ENCODE results near the gene DRC7. TPM values are rescaled to one million over a fixed set of nuclear protein-coding genes. Genes with fewer than 3 reads are reported as not detected.

Gene DRC7
- total RNA-seq, 1 donor from 2014 or later = not detected

DNA sequence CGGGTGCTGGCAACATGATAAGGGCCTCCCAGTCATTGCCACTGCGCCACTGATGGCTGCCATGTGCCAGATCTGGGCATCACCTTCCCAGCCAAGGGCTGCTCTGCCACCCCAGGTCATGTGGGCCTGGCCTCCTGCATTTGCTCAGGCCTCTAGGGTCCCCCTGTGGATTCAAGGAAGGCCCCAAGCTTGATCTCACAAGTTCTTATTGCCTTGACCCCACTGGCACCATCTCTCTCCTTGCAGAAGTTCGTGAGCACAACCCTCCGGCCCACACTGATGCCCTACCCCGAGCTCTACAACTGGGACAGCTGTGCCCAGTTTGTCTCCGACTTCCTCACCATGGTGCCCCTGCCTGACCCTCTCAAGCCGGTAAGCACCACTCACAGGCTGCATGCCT lies 5.3 kb downstream of the DRC7 start:
- Histone ChIP-seq H3K36me3 (no peaks in the 10 kb centered on the region), H3K4me1 (no peaks in the 10 kb centered on the region), H3K27me3 (no peaks in the 10 kb centered on the region), H3K9me3 (no peaks in the 10 kb centered on the region), H3K4me3 (no peak overlapping the region), H3K27ac (no peak overlapping the region)
- intact Hi-C loops (cut with DNase I) = no loop called here
- TF ChIP-seq, protein P1, sequence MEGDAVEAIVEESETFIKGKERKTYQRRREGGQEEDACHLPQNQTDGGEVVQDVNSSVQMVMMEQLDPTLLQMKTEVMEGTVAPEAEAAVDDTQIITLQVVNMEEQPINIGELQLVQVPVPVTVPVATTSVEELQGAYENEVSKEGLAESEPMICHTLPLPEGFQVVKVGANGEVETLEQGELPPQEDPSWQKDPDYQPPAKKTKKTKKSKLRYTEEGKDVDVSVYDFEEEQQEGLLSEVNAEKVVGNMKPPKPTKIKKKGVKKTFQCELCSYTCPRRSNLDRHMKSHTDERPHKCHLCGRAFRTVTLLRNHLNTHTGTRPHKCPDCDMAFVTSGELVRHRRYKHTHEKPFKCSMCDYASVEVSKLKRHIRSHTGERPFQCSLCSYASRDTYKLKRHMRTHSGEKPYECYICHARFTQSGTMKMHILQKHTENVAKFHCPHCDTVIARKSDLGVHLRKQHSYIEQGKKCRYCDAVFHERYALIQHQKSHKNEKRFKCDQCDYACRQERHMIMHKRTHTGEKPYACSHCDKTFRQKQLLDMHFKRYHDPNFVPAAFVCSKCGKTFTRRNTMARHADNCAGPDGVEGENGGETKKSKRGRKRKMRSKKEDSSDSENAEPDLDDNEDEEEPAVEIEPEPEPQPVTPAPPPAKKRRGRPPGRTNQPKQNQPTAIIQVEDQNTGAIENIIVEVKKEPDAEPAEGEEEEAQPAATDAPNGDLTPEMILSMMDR (IDR thresholded peaks at IDR 0.05) = no peak
- TF ChIP-seq POLR2A (IDR thresholded peaks at IDR 0.05) (no peak), POLR2AphosphoS5 (IDR thresholded peaks at IDR 0.05; ENCODE audit: insufficient read depth in 1 of 2, low read depth in 1 of 2) (no peak)
- DNase-seq (ENCODE audit: extremely low spot score in 2 of 2) = no peak

DNA sequence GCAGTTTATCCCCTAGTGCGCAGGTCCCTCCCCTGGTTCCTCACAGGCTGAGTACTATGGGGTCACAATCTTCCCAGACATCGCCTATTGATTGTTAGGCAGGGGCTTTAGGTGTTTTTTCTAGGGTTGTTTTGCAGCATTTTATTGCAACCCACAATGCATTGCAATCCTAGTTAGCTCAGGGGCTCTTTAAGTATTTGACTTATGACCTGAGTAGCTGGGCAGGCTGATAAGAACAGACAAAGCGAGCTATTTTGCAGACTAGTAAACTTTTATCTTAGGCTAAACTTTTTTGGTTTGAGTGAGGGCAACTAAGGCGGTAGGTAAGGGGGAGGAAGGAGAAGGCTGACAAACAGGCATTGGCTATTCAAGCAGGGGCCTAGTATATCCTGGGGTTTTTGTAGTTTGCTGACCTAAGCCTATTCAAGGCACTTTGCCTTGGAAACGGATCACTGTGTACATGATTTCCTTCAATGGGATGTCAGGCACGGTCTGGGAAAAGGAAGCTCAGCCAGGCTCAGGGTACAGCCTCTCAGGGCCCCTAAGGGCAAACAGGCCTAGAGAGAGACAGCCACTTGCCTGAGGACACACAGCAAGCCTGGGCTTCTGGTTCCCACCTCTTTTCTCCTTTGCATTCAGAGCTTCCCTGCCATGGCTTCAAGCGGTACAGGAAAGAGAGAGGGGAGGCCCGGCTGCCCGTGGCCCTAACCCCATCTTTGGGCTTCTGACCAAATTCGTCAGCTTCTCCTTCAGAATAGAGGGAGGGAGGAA lies 6.4 kb downstream of the DRC7 start:
- H3K4me1 ChIP-seq = no peaks in the 10 kb centered on the region
- no peak overlapping the region for H3K27ac ChIP-seq
- intact Hi-C loops (cut with DNase I) = no loop called here
- no peaks in the 10 kb centered on the region for H3K36me3 ChIP-seq
- no peak for TF ChIP-seq POLR2AphosphoS5 (IDR thresholded peaks at IDR 0.05; ENCODE audit: insufficient read depth in 1 of 2, low read depth in 1 of 2)
- TF ChIP-seq, protein P1 (IDR thresholded peaks at IDR 0.05) = no peak
- TF ChIP-seq POLR2A (IDR thresholded peaks at IDR 0.05) = no peak
- H3K4me3 ChIP-seq = no peak overlapping the region
- no peaks in the 10 kb centered on the region for H3K9me3 ChIP-seq
- H3K27me3 ChIP-seq = no peaks in the 10 kb centered on the region
- DNase-seq (ENCODE audit: extremely low spot score in 2 of 2) = no peak

DNA sequence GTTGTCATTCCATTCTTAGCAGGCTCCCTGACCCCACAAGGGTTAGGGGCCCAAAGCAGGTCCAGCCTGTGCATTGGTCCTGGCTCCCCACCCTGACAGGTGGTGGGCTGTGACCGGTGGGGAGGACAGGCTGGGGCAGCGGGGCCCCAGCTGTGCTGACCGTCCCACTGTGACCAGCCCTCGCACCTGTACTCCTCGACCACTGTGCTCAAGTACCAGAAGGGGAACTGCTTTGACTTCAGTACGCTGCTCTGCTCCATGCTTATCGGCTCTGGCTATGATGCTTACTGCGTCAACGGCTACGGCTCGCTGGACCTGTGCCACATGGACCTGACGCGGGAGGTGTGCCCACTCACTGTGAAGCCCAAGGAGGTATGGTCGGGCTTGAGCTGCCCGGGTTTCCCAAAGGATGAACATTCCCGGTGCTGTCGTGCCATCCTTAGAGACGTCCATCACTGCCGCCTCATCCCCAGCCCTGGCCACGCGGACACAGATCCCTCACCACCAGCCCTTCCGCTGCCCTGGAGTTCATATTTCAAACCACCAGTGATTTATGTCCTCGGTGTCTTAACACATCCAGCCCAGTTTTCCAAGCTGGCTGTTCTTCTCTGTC lies 7.3 kb downstream of the DRC7 start:
- H3K27me3 ChIP-seq = no peaks in the 10 kb centered on the region
- H3K4me1 ChIP-seq = no peaks in the 10 kb centered on the region
- no peak overlapping the region for H3K4me3 ChIP-seq
- no peaks in the 10 kb centered on the region for H3K36me3 ChIP-seq
- TF ChIP-seq, protein P1 (IDR thresholded peaks at IDR 0.05) = no peak
- no peak for TF ChIP-seq POLR2A (IDR thresholded peaks at IDR 0.05)
- no peak for TF ChIP-seq POLR2AphosphoS5 (IDR thresholded peaks at IDR 0.05; ENCODE audit: insufficient read depth in 1 of 2, low read depth in 1 of 2)
- no peaks in the 10 kb centered on the region for H3K9me3 ChIP-seq
- no peak overlapping the region for H3K27ac ChIP-seq
- intact Hi-C loops (cut with DNase I) = no loop called here
- DNase-seq (ENCODE audit: extremely low spot score in 2 of 2) = no peak

DNA sequence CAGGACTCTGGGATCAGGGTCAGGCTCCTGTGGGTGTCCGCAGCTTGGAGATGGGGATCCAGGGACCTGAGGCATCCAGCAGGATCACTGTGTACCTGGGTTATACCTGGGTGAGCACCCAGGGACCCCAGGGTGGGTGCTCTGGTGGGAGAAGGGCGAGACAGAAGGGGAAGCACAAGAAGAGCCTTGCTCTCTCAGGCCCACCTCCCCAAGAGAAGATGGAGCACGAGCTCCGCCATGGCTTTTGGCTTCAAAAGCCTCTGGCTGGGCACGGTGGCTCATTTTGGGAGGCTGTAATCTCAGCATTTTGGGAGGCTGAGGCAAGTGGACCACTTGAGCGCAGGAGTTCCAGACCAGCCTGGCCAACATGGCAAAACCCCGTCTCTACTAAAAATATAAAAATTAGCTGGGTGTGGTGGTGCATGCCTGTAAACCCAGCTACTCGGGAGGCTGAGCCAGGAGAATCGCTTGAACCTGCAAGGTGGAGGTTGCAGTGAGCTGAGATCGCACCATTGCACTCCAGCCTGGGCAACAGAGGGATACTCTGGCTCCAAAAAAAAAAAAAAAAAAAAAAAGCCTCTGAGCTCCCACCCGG lies 8.9 kb downstream of the DRC7 start:
- H3K27ac ChIP-seq = no peak overlapping the region
- H3K4me3 ChIP-seq = no peak overlapping the region
- intact Hi-C loops (cut with DNase I) = no loop called here
- H3K9me3 ChIP-seq = no peaks in the 10 kb centered on the region
- no peaks in the 10 kb centered on the region for H3K36me3 ChIP-seq
- DNase-seq (ENCODE audit: extremely low spot score in 2 of 2) = no peak
- H3K27me3 ChIP-seq = no peaks in the 10 kb centered on the region
- no peaks in the 10 kb centered on the region for H3K4me1 ChIP-seq
- TF ChIP-seq POLR2AphosphoS5 (IDR thresholded peaks at IDR 0.05; ENCODE audit: insufficient read depth in 1 of 2, low read depth in 1 of 2) (no peak), POLR2A (IDR thresholded peaks at IDR 0.05) (no peak)
- TF ChIP-seq, protein P1 (IDR thresholded peaks at IDR 0.05) = no peak
